H9 (cell line): ENCODE measurements around the gene CRABP2. TPM values are rescaled to one million over a fixed set of nuclear protein-coding genes. Genes with fewer than 3 reads are reported as not detected.

Experiments used
- DNase-seq: peaks from one replicate; pipeline ENCODE4 v3.0.0-alpha.2; 2017
- H2AFZ ChIP-seq: one replicate; pipeline ENCODE4 v1.6.1; 2013; ENCODE audit warnings: mild to moderate bottlenecking, low read length, control low read depth, moderate library complexity
- H2AK5ac ChIP-seq: 2 replicates; pipeline ENCODE4 v1.6.1; 2013; ENCODE audit warnings: low read length, control low read depth, mixed read lengths; ENCODE audit not compliant: insufficient read length
- H2BK120ac ChIP-seq: one replicate; pipeline ENCODE4 v1.6.1; 2013; ENCODE audit warnings: low read depth, mild to moderate bottlenecking, low read length, control low read depth, inconsistent platforms; ENCODE audit not compliant: poor library complexity, severe bottlenecking
- H2BK12ac ChIP-seq: 2 replicates; pipeline ENCODE4 v1.6.1; 2013; ENCODE audit warnings: low read length, control low read depth, mixed read lengths, low read depth; ENCODE audit not compliant: insufficient read length
- H2BK15ac ChIP-seq: 2 replicates; pipeline ENCODE4 v1.6.1; 2013; ENCODE audit warnings: low read depth, low read length, control low read depth
- H2BK20ac ChIP-seq: one replicate; pipeline ENCODE4 v1.6.1; 2013; ENCODE audit warnings: low read depth, mild to moderate bottlenecking, low read length, control low read depth, inconsistent platforms; ENCODE audit not compliant: poor library complexity, severe bottlenecking
- H2BK5ac ChIP-seq: 2 replicates; pipeline ENCODE4 v1.6.1; 2013; ENCODE audit warnings: low read length, control low read depth, mixed read lengths; ENCODE audit not compliant: insufficient read length
- H3K14ac ChIP-seq: 2 replicates; pipeline ENCODE4 v1.6.1; 2013; ENCODE audit warnings: low read length, control low read depth; ENCODE audit not compliant: insufficient read depth
- H3K18ac ChIP-seq: 2 replicates; pipeline ENCODE4 v1.6.1; 2013; ENCODE audit warnings: low read depth, mild to moderate bottlenecking, mixed read lengths, low read length, control low read depth; ENCODE audit not compliant: insufficient read length
- H3K23ac ChIP-seq: 2 replicates; pipeline ENCODE4 v1.6.1; 2013; ENCODE audit warnings: low read length, control low read depth, mixed read lengths, low read depth; ENCODE audit not compliant: insufficient read length
- H3K23me2 ChIP-seq: 2 replicates; pipeline ENCODE4 v1.6.1; 2013; ENCODE audit warnings: low read depth, mild to moderate bottlenecking, mixed read lengths, low read length, control low read depth; ENCODE audit not compliant: insufficient read length, poor library complexity, severe bottlenecking
- H3K27ac ChIP-seq: 2 replicates; pipeline ENCODE4 v1.5.1; 2013; ENCODE audit warnings: low read length, control low read depth, mixed read lengths, low read depth; ENCODE audit not compliant: insufficient read length
- H3K27me3 ChIP-seq: 2 replicates; pipeline ENCODE4 v1.6.1; 2013; ENCODE audit warnings: low read length, control low read depth, inconsistent platforms; ENCODE audit not compliant: insufficient read depth
- H3K4ac ChIP-seq: 2 replicates; pipeline ENCODE4 v1.6.1; 2013; ENCODE audit warnings: low read depth, mild to moderate bottlenecking, control low read depth, inconsistent platforms, low read length, moderate library complexity
- H3K4me1 ChIP-seq: 2 replicates; pipeline ENCODE4 v1.6.1; 2013; ENCODE audit warnings: low read length, control low read depth, inconsistent platforms; ENCODE audit not compliant: insufficient read depth
- H3K4me2 ChIP-seq: 2 replicates; pipeline ENCODE4 v1.6.1; 2013; ENCODE audit warnings: low read length, control low read depth, mixed read lengths; ENCODE audit not compliant: insufficient read length, insufficient read depth
- H3K56ac ChIP-seq: 2 replicates; pipeline ENCODE4 v1.6.1; 2013; ENCODE audit warnings: low read depth, mild to moderate bottlenecking, mixed read lengths, low read length, control low read depth; ENCODE audit not compliant: insufficient read length
- H3K79me1 ChIP-seq: 2 replicates; pipeline ENCODE4 v1.6.1; 2013; ENCODE audit warnings: low read depth, mild to moderate bottlenecking, moderate library complexity, low read length, control low read depth, inconsistent platforms; ENCODE audit not compliant: insufficient read depth, poor library complexity, severe bottlenecking
- H3K79me2 ChIP-seq: 2 replicates; pipeline ENCODE4 v1.6.1; 2013; ENCODE audit warnings: low read length, control low read depth, inconsistent platforms; ENCODE audit not compliant: insufficient read depth
- H3K9ac ChIP-seq: 2 replicates; pipeline ENCODE4 v1.6.1; 2013; ENCODE audit warnings: low read length, control low read depth, mixed read lengths; ENCODE audit not compliant: insufficient read length; ENCODE audit errors: extremely low read depth
- H3K9me3 ChIP-seq: one replicate; pipeline ENCODE4 v1.6.1; 2013; ENCODE audit warnings: low read depth, low read length, inconsistent platforms; ENCODE audit not compliant: control insufficient read depth
- H3T11ph ChIP-seq: one replicate; pipeline ENCODE4 v1.6.1; 2013; ENCODE audit warnings: mild to moderate bottlenecking, low read length, control low read depth, inconsistent platforms
- H4K20me1 ChIP-seq: one replicate; pipeline ENCODE4 v1.6.1; 2013; ENCODE audit not compliant: control insufficient read depth, insufficient read length, insufficient read depth
- H4K5ac ChIP-seq: 2 replicates; pipeline ENCODE4 v1.6.1; 2013; ENCODE audit warnings: low read depth, mild to moderate bottlenecking, mixed read lengths, low read length, control low read depth; ENCODE audit not compliant: insufficient read length
- H4K8ac ChIP-seq: replicated peaks from 2 replicates; pipeline ENCODE4 v1.6.1; 2013; ENCODE audit warnings: low read length, control low read depth, mixed read lengths, low read depth; ENCODE audit not compliant: insufficient read length
- H4K91ac ChIP-seq: 2 replicates; pipeline ENCODE4 v1.6.1; 2013; ENCODE audit warnings: low read depth, mild to moderate bottlenecking, moderate library complexity, mixed read lengths, low read length, control low read depth; ENCODE audit not compliant: insufficient read length
- H3K27ac Mint-ChIP-seq, 3 experiments: 2 replicates in 2 of 3; 3 replicates in 1 of 3; pipeline ENCODE4 v1.8.0; 2020 to 2021; ENCODE audit warnings: mixed read lengths in 3 of 3, mild to moderate bottlenecking in 1 of 3, moderate library complexity in 1 of 3
- H3K27me3 Mint-ChIP-seq: 2 replicates; pipeline ENCODE4 v1.8.0; 2021; ENCODE audit warnings: low read depth, mild to moderate bottlenecking, moderate library complexity, mixed read lengths
- H3K36me3 Mint-ChIP-seq, 3 experiments: 2 replicates in 2 of 3; 3 replicates in 1 of 3; pipeline ENCODE4 v1.8.0; 2020 to 2021; ENCODE audit warnings: low read depth in 3 of 3, mixed read lengths in 3 of 3; ENCODE audit not compliant: insufficient read depth in 1 of 3
- H3K4me1 Mint-ChIP-seq, 2 experiments: 2 replicates each; pipeline ENCODE4 v1.8.0; 2020; ENCODE audit warnings: mixed read lengths in 2 of 2
- H3K4me3 Mint-ChIP-seq, 2 experiments: 2 replicates in 1 of 2; 3 replicates in 1 of 2; pipeline ENCODE4 v1.8.0; 2020 to 2021; ENCODE audit warnings: mild to moderate bottlenecking in 2 of 2, mixed read lengths in 2 of 2, moderate library complexity in 1 of 2
- H3K9me3 Mint-ChIP-seq, 2 experiments: 2 replicates in 1 of 2; 3 replicates in 1 of 2; pipeline ENCODE4 v1.8.0; 2020; ENCODE audit warnings: mild to moderate bottlenecking in 2 of 2, mixed read lengths in 2 of 2, moderate library complexity in 1 of 2
- WGBS: extraction: QIAGEN DNeasy Blood & Tissue Kit; methylation state at CpG from one replicate; pipeline ENCODE4 v1.1.7; 2013; ENCODE audit warnings: missing lambda C conversion rate, low lambda C conversion rate, mixed read lengths; ENCODE audit not compliant: insufficient read length; ENCODE audit errors: extremely low coverage; 5-methylcytosine and 5-hydroxymethylcytosine counted together
- total RNA-seq: library from RNA; stranded (reverse); gene quantifications from 2 replicates; pipeline ENCODE4 v1.2.1, GENCODE V29; 2021
- TF ChIP-seq, protein P1 (sequence below): fragments of 200-600 bp; sonication (generic); conservative IDR thresholded peaks from 3 replicates; pipeline ENCODE4 v1.8.0; 2021; ENCODE audit warnings: antibody characterized with exemption, mild to moderate bottlenecking

Gene CRABP2
- total RNA-seq, 1 experiment from 2014 or later, result 184 TPM

- no peak overlapping the region for H3K9ac ChIP-seq
- no peak overlapping the region for H4K8ac ChIP-seq
- H3T11ph ChIP-seq, result no peak overlapping the region
- no peak overlapping the region for H2BK15ac ChIP-seq
- peak overlapping the region; percentile 37 for H3K18ac ChIP-seq
- H3K4me1 ChIP-seq, result peaks cover 25% of the 10 kb centered on the region; the same call in 1 of the 2 replicates
- no peak overlapping the region for H3K56ac ChIP-seq
- no peak overlapping the region for H2AFZ ChIP-seq
- peak overlapping the region; percentile 90 to 96 (median 95); a peak in 5 of 7 replicates for H3K27ac Mint-ChIP-seq
- no peak overlapping the region for H2AK5ac ChIP-seq
- no peak overlapping the region; a peak in 1 of 5 replicates for H3K4me3 Mint-ChIP-seq
- no peak overlapping the region for H2BK120ac ChIP-seq
- no peaks in the 10 kb centered on the region for H3K27me3 ChIP-seq
- no peak overlapping the region for H4K5ac ChIP-seq
- WGBS, result no CpG with 5 or more reads among the region's 9 CpGs
- H3K9me3 Mint-ChIP-seq, result peaks cover 0 to 2% of the 10 kb centered on the region in 2 experiments; a peak in 3 of 5 replicates
- peaks cover 21 to 23% (median 23%) of the 10 kb centered on the region in 3 experiments for H3K36me3 Mint-ChIP-seq
- H3K14ac ChIP-seq, result 0 out of 2 replicates have a peak overlapping the region, but pooled peaks have one; percentile 18
- peaks cover 6% of the 10 kb centered on the region for H3K79me1 ChIP-seq
- H3K9me3 ChIP-seq, result no peaks in the 10 kb centered on the region
- H3K27me3 Mint-ChIP-seq, result peaks cover 5% of the 10 kb centered on the region
- no peak overlapping the region for H3K4ac ChIP-seq
- no peak overlapping the region for H3K23ac ChIP-seq
- H4K20me1 ChIP-seq, result no peaks in the 10 kb centered on the region
- H4K91ac ChIP-seq, result no peak overlapping the region
- no peaks in the 10 kb centered on the region for H3K23me2 ChIP-seq
- peaks cover 83 to 95% of the 10 kb centered on the region in 2 experiments for H3K4me1 Mint-ChIP-seq
- H3K4me2 ChIP-seq, result no peak overlapping the region
- no peak overlapping the region for H2BK12ac ChIP-seq
- H2BK5ac ChIP-seq, result no peak overlapping the region
- no peak overlapping the region for H2BK20ac ChIP-seq
- TF ChIP-seq, protein P1, sequence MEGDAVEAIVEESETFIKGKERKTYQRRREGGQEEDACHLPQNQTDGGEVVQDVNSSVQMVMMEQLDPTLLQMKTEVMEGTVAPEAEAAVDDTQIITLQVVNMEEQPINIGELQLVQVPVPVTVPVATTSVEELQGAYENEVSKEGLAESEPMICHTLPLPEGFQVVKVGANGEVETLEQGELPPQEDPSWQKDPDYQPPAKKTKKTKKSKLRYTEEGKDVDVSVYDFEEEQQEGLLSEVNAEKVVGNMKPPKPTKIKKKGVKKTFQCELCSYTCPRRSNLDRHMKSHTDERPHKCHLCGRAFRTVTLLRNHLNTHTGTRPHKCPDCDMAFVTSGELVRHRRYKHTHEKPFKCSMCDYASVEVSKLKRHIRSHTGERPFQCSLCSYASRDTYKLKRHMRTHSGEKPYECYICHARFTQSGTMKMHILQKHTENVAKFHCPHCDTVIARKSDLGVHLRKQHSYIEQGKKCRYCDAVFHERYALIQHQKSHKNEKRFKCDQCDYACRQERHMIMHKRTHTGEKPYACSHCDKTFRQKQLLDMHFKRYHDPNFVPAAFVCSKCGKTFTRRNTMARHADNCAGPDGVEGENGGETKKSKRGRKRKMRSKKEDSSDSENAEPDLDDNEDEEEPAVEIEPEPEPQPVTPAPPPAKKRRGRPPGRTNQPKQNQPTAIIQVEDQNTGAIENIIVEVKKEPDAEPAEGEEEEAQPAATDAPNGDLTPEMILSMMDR, result no peak
- DNase-seq, result peak; percentile 59
- H3K79me2 ChIP-seq, result no peaks in the 10 kb centered on the region
- H3K27ac ChIP-seq, result no peak overlapping the region
These were observed 37.2 kb downstream of the CRABP2 start for GRCh38 chr1:156667968-156668709.
